ENCODE data around the gene FOXJ1.
A peak's percentile ranks its signal among the peaks of the same experiment; 100 is the strongest.

Gene FOXJ1

DNA sequence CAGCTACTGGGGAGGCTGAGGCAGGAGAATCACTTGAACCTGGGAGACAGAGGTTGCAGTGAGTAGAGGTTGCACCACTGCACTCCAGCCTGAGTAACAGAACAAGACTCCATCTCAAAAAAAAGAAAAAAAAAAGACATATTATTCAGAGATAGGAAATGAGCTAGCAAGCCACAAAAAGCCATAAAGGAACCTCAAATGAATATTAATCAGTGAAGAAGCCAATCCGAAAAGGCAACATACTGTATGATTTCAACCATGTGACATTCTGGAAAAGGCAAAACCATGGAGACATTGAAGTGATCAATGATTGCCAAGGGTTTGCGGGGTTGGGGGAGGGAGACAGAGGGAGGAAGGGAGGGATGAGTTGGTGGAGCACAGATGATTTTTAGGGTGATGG, 29.1 kb downstream of the FOXJ1 start:
- Histone ChIP-seq H3K4me1 (ENCODE audit: control insufficient read depth, insufficient read depth, low read length) (no peaks in the 10 kb centered on the region), H3K9ac (ENCODE audit: low read length) (no peak overlapping the region), H3K9me3 (ENCODE audit: control insufficient read depth, low read length) (no peaks in the 10 kb centered on the region), H3K36me3 (ENCODE audit: control insufficient read depth, insufficient read depth, low read length, severe bottlenecking) (no peaks in the 10 kb centered on the region), H3K4me3 (ENCODE audit: low read length) (no peak overlapping the region), H3K27me3 (replicated peaks; ENCODE audit: control insufficient read depth, insufficient read depth, low read length) (no peaks in the 10 kb centered on the region)
- no peak for DNase-seq (ENCODE audit: low read depth)

DNA sequence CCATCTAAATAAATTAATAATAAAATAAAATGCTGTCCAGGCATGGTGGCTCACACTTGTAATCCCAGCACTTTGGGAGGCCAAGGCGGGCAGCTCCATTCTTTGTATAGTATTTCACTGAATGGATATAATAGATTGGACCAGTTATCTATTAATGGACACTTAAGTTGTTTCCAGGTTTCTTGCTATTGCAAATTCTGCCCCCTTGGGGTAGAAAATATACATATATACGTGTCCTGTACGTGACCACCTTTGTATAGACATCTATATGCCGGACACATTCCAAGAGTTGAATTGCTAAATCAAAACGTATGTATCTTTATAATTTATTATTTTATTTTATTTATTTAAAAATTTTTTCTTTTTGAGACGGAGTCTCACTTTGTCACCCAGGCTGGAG, 33.5 kb downstream of the FOXJ1 start:
- Histone ChIP-seq H3K4me3 (ENCODE audit: low read length) (no peak overlapping the region), H3K4me1 (ENCODE audit: control insufficient read depth, insufficient read depth, low read length) (peaks cover 10% of the 10 kb centered on the region), H3K27me3 (replicated peaks; ENCODE audit: control insufficient read depth, insufficient read depth, low read length) (no peaks in the 10 kb centered on the region), H3K9me3 (ENCODE audit: control insufficient read depth, low read length) (no peaks in the 10 kb centered on the region), H3K9ac (ENCODE audit: low read length) (no peak overlapping the region), H3K36me3 (ENCODE audit: control insufficient read depth, insufficient read depth, low read length, severe bottlenecking) (no peaks in the 10 kb centered on the region)
- peak; percentile 21 for DNase-seq (ENCODE audit: low read depth)

- Histone ChIP-seq H3K36me3 (ENCODE audit: control insufficient read depth, insufficient read depth, low read length, severe bottlenecking) (peaks cover 3% of the 10 kb centered on the region), H3K9me3 (ENCODE audit: control insufficient read depth, low read length) (no peaks in the 10 kb centered on the region), H3K4me3 (ENCODE audit: low read length) (no peak overlapping the region), H3K4me1 (ENCODE audit: control insufficient read depth, insufficient read depth, low read length) (peaks cover 17% of the 10 kb centered on the region), H3K27me3 (replicated peaks; ENCODE audit: control insufficient read depth, insufficient read depth, low read length) (no peaks in the 10 kb centered on the region), H3K9ac (ENCODE audit: low read length) (no peak overlapping the region)
- DNase-seq (ENCODE audit: low read depth): no peak
Observed at GRCh38 chr17:76106703-76107102, 34.3 kb downstream of the FOXJ1 start.

DNA sequence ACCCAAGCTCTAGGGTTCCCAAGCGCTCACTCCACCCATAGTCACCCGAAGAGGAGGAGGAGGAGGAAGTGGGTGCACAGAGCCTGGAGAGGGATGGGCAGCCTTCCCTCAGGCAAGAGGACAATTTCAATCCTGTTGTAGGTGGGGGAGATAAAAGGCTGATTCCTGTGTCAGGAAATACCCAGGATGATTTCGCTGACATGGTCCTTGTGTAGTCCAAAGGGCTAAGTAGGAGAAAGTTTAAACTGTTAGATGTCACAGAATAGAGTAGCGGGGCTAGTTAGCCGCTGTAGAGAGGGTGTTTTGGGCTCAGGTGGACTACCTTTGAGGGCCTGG, 36.2 kb downstream of the FOXJ1 start:
- no peak for DNase-seq (ENCODE audit: low read depth)
- H3K36me3 ChIP-seq (ENCODE audit: control insufficient read depth, insufficient read depth, low read length, severe bottlenecking): peaks cover 20% of the 10 kb centered on the region

DNA sequence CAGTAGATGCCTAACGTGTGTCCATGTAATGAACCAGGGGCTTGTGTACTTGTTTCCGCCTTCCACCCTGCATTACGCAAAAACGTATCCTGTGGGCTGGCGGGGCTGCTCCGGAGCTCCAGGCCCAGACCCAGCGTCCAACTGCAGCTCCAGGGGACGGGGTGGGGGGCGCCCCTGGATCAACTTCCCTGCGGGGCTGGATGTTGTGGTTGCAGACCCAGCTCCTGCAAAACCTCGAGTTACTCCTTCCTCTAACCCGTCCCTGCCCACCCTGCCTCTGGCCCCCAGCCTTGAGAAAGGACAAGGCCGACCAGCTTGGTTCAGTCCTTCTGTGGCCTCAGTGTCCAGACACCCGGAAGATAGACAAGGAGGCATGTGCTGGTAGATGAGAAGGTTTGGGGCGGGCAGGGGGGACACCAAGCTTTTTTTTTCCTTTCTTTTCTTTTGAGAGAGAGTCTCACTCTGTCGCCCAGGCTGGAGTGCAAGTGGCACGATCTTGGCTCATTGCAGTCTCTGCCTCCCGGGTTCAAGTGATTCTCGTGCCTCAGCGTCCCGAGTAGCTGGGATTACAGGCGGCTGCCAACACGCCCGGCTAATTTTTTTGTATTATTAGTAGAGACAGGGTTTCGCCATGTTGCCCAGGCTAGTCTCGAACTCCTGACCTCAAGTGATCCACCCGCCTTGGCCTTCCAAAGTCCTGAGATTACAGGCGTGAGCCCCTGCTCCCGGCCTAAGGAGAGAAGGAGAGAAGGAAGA, 36.7 kb downstream of the FOXJ1 start:
- Histone ChIP-seq H3K4me3 (ENCODE audit: low read length) (peak overlapping the region; percentile 91), H3K36me3 (ENCODE audit: control insufficient read depth, insufficient read depth, low read length, severe bottlenecking) (peaks cover 25% of the 10 kb centered on the region), H3K27me3 (replicated peaks; ENCODE audit: control insufficient read depth, insufficient read depth, low read length) (no peaks in the 10 kb centered on the region), H3K4me1 (ENCODE audit: control insufficient read depth, insufficient read depth, low read length) (peaks cover 17% of the 10 kb centered on the region), H3K9ac (ENCODE audit: low read length) (peak overlapping the region; percentile 92), H3K9me3 (ENCODE audit: control insufficient read depth, low read length) (no peaks in the 10 kb centered on the region)
- no peak for DNase-seq (ENCODE audit: low read depth)

More for the DNA sequence above, 36.2 kb downstream of the FOXJ1 start:
- H3K27me3 ChIP-seq (replicated peaks; ENCODE audit: control insufficient read depth, insufficient read depth, low read length): no peaks in the 10 kb centered on the region
- no peaks in the 10 kb centered on the region for H3K9me3 ChIP-seq (ENCODE audit: control insufficient read depth, low read length)
- peaks cover 17% of the 10 kb centered on the region for H3K4me1 ChIP-seq (ENCODE audit: control insufficient read depth, insufficient read depth, low read length)
- no peak overlapping the region for H3K4me3 ChIP-seq (ENCODE audit: low read length)
- no peak overlapping the region for H3K9ac ChIP-seq (ENCODE audit: low read length)

DNA sequence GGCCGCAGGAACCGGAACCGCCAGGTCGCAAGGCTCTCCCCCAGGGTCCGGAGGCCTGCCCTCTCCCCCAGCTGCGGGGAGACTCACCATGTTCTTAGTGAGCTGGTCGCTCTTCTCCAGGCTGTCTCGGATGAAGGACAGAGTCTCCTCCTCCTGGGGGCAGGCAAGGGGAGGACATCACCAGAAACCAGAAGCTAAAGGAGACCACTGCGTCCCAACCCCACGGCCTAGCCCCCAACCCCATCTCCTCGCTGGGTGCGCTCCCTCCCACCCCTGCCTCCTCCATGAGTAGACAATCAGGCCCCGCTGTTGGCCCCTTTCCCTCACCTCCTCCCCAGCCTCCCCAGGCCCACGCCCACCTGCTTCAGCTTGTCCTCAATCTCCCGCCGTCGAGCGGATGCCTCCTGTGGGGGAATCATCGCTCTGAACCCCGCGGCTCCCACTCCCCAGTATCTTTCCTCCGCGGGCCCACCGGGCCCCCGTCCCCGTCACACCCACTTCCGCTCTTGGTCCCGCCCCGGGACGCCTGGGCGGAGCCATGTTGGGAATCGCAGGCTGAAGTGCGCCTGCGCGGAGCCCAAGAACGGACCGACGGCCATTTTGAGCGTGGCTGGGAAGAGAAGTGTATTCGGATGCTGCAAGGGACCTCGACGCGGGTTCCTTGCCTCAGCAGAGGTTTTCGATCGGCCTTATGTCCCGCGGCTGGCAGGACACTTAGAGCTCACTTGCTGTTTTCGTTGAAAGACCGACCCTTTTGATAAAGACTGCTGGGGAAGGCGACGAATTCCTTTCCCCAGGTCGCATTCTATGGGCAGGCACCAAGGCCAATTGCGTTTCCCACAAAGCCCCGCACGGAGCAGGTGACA, 37.5 kb downstream of the FOXJ1 start, which contains the start of gene EXOC7:
TSS of gene EXOC7 (minus strand) at position 514 of the 866 bp plus-strand sequence. CDS start at position 419, 95 bp downstream.
- Histone ChIP-seq H3K4me1 (ENCODE audit: control insufficient read depth, insufficient read depth, low read length) (peaks cover 17% of the 10 kb centered on the region), H3K9me3 (ENCODE audit: control insufficient read depth, low read length) (no peaks in the 10 kb centered on the region), H3K4me3 (ENCODE audit: low read length) (peak within 1 kb of the TSS; percentile 91), H3K36me3 (ENCODE audit: control insufficient read depth, insufficient read depth, low read length, severe bottlenecking) (peaks cover 25% of the 10 kb centered on the region), H3K27me3 (replicated peaks; ENCODE audit: control insufficient read depth, insufficient read depth, low read length) (no peaks in the 10 kb centered on the region), H3K9ac (ENCODE audit: low read length) (peak within 1 kb of the TSS; percentile 92)
- DNase-seq (ENCODE audit: low read depth): peak; percentile 98

DNA sequence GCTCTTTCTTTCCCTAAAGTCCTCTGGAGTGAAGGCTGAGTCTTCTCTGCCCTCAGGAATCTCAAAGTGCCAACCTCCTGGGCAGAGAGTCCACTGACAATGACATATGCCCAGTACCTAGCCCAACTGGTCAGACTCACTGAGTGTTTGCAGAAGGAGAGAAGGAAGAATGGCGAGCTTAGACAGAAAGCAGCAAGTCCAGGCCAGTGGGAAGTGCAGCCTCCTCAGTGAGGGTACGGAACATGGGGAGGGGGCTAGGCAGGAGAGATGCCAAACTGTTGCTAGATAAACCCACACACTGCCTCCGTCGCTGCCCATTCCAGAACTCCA, 38.1 kb downstream of the FOXJ1 start:
- H3K4me1 ChIP-seq (ENCODE audit: control insufficient read depth, insufficient read depth, low read length): peaks cover 17% of the 10 kb centered on the region
- peak overlapping the region; percentile 92 for H3K9ac ChIP-seq (ENCODE audit: low read length)
- no peak for DNase-seq (ENCODE audit: low read depth)
- no peaks in the 10 kb centered on the region for H3K27me3 ChIP-seq (replicated peaks; ENCODE audit: control insufficient read depth, insufficient read depth, low read length)
- no peaks in the 10 kb centered on the region for H3K9me3 ChIP-seq (ENCODE audit: control insufficient read depth, low read length)
- H3K4me3 ChIP-seq (ENCODE audit: low read length): peak overlapping the region; percentile 91
- peaks cover 26% of the 10 kb centered on the region for H3K36me3 ChIP-seq (ENCODE audit: control insufficient read depth, insufficient read depth, low read length, severe bottlenecking)

GRCh38 chr17:76097716-76098295, 43.2 kb downstream of the FOXJ1 start:
- Histone ChIP-seq H3K36me3 (ENCODE audit: control insufficient read depth, insufficient read depth, low read length, severe bottlenecking) (peaks cover 64% of the 10 kb centered on the region), H3K27me3 (replicated peaks; ENCODE audit: control insufficient read depth, insufficient read depth, low read length) (no peaks in the 10 kb centered on the region), H3K9me3 (ENCODE audit: control insufficient read depth, low read length) (no peaks in the 10 kb centered on the region), H3K4me3 (ENCODE audit: low read length) (no peak overlapping the region), H3K4me1 (ENCODE audit: control insufficient read depth, insufficient read depth, low read length) (peaks cover 9% of the 10 kb centered on the region), H3K9ac (ENCODE audit: low read length) (no peak overlapping the region)
- DNase-seq (ENCODE audit: low read depth): no peak

DNA sequence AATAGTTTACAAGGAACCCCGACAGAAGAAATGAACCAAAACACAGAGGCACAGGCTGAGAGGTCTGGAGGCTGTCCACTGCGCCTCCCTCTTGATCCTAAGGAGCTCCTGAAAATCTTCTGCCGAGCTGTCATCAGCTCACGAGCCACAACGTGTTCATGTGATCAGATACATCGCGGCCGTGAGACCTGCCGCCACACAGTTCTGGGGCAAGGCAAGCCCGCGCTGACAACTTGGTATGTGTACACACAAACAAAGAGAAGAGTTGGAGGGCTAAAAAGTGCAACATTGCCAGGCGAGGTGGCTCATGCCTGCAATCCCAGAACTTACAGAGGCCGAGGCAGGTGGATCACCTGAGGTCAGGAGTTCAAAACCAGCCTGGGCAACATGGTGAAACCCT, 45.1 kb downstream of the FOXJ1 start:
- peaks cover 66% of the 10 kb centered on the region for H3K36me3 ChIP-seq (ENCODE audit: control insufficient read depth, insufficient read depth, low read length, severe bottlenecking)
- H3K9ac ChIP-seq (ENCODE audit: low read length): no peak overlapping the region
- H3K4me1 ChIP-seq (ENCODE audit: control insufficient read depth, insufficient read depth, low read length): no peaks in the 10 kb centered on the region
- no peak for DNase-seq (ENCODE audit: low read depth)
- no peak overlapping the region for H3K4me3 ChIP-seq (ENCODE audit: low read length)
- no peaks in the 10 kb centered on the region for H3K9me3 ChIP-seq (ENCODE audit: control insufficient read depth, low read length)
- no peaks in the 10 kb centered on the region for H3K27me3 ChIP-seq (replicated peaks; ENCODE audit: control insufficient read depth, insufficient read depth, low read length)

GRCh38 chr17:76094046-76094445, 47.0 kb downstream of the FOXJ1 start:
- Histone ChIP-seq H3K4me3 (ENCODE audit: low read length) (no peak overlapping the region), H3K9me3 (ENCODE audit: control insufficient read depth, low read length) (no peaks in the 10 kb centered on the region), H3K9ac (ENCODE audit: low read length) (no peak overlapping the region), H3K4me1 (ENCODE audit: control insufficient read depth, insufficient read depth, low read length) (no peaks in the 10 kb centered on the region), H3K27me3 (replicated peaks; ENCODE audit: control insufficient read depth, insufficient read depth, low read length) (no peaks in the 10 kb centered on the region), H3K36me3 (ENCODE audit: control insufficient read depth, insufficient read depth, low read length, severe bottlenecking) (peaks cover 70% of the 10 kb centered on the region)
- DNase-seq (ENCODE audit: low read depth): no peak
